HG02938 (cell line): Measurements from ENCODE around the gene SLC15A2.
"Not testable (repeated sequence)": the region's sequence is repeated elsewhere in the genome, so short reads cannot be mapped to it uniquely, and the experiment has no call there.

Experiments used
- ATAC-seq: cut with Tn5 transposase; IDR thresholded peaks from one replicate; pipeline ENCODE4 v1.9.1; 2021; ENCODE audit warnings: mild to moderate bottlenecking, moderate library complexity; ENCODE audit not compliant: unreplicated experiment

SLC15A2 gene

GRCh38 chr3:121924734-121925133 is 30.5 kb downstream of the SLC15A2 start:
- no peak for ATAC-seq

- ATAC-seq, result no peak
Observed at GRCh38 chr3:121926380-121926779, 32.2 kb downstream of the SLC15A2 start.

- not testable (repeated sequence) for ATAC-seq
Observed at GRCh38 chr3:121938141-121938855, 44.1 kb downstream of the SLC15A2 start.

- no peak for ATAC-seq
Observed at GRCh38 chr3:121941592-121941991, 47.4 kb downstream of the SLC15A2 start.

- ATAC-seq, result no peak
Observed at GRCh38 chr3:121942116-121942786, 48.0 kb downstream of the SLC15A2 start.

- no peak for ATAC-seq
Observed at GRCh38 chr3:121943431-121943830, 49.2 kb downstream of the SLC15A2 start.

- no peak for ATAC-seq
Observed at GRCh38 chr3:121948641-121949040, 54.4 kb downstream of the SLC15A2 start.

GRCh38 chr3:121951291-121951919 is 57.2 kb downstream of the SLC15A2 start:
- no peak for ATAC-seq

GRCh38 chr3:121956363-121956762 is 62.2 kb downstream of the SLC15A2 start:
- no peak for ATAC-seq

- no peak for ATAC-seq
Observed at GRCh38 chr3:121957674-121958415, 63.6 kb downstream of the SLC15A2 start.

- no peak for ATAC-seq
Observed at GRCh38 chr3:121958801-121959200, 64.6 kb downstream of the SLC15A2 start.

GRCh38 chr3:121961283-121961682 is 67.1 kb downstream of the SLC15A2 start:
- ATAC-seq, result no peak

- no peak for ATAC-seq
Observed at GRCh38 chr3:121962443-121962842, 68.2 kb downstream of the SLC15A2 start.

- ATAC-seq, result no peak
Observed at GRCh38 chr3:121963608-121964007, 69.4 kb downstream of the SLC15A2 start.

GRCh38 chr3:121969631-121970030 is 75.4 kb downstream of the SLC15A2 start:
- no peak for ATAC-seq

- no peak for ATAC-seq
Observed at GRCh38 chr3:121970047-121970446, 75.8 kb downstream of the SLC15A2 start.

- ATAC-seq, result no peak
Observed at GRCh38 chr3:121974601-121975111, 80.5 kb downstream of the SLC15A2 start.

GRCh38 chr3:121975702-121976302 is 81.6 kb downstream of the SLC15A2 start:
- ATAC-seq, result no peak

GRCh38 chr3:121976727-121977126 is 82.5 kb downstream of the SLC15A2 start:
- ATAC-seq, result no peak

GRCh38 chr3:121979246-121979645 is 85.0 kb downstream of the SLC15A2 start:
- ATAC-seq, result no peak
